Measurements from ENCODE around the gene SOBP. TPM values are rescaled to one million over a fixed set of nuclear protein-coding genes. Genes with fewer than 3 reads are reported as not detected.

The SOBP gene
- total RNA-seq, 1 experiment from 2014 or later: 0.51 TPM

- in situ Hi-C loops (cut with HindIII; ENCODE audit: low pct_unique_long_range_greater_than_20kb, low sequenced_read_pairs): no loop called here
- DNase-seq (ENCODE audit: low read depth): no peak
These were observed 192.8 kb downstream of the SOBP start for GRCh38 chr6:107682721-107683120.

DNA sequence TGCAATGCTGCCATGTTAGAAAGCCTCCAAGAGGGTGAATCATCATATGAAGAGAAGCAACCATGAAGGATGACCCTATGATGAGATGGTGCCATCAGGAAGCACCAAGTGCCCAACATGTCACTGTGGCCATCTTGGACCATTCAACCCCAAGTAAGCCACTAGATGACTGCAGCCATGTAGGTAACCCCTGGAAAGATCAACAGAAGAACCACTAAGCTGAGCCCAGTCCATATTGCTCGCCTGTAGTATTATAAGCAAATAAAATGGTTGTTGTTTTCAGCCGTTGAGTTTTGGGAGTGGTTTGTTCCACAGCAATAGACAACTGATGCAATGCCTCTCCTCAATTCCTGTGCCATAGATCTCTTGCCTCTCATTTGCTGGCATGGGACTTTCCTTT is 193.3 kb downstream of the SOBP start:
- in situ Hi-C loops (cut with HindIII; ENCODE audit: low pct_unique_long_range_greater_than_20kb, low sequenced_read_pairs): no loop called here

DNA sequence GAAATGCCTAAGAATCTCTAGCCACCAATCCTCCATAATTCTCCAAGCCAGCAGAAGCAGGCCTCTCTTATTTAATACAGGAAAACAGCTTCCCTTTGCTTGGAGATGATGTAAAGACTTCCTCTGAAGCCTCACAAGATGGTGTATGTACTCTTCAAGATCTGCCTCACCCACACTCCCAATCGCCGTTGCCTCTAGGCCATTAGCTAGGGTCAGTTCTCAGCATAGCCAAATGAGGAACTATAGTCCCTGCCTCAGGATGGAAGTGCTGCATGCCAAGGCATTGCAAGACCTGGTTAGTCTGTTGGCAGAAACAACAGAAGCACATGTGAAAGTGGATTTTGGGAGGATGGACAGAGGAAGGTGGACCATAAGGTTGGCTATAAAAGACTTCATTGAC is 195.1 kb downstream of the SOBP start:
- in situ Hi-C loops (cut with HindIII; ENCODE audit: low pct_unique_long_range_greater_than_20kb, low sequenced_read_pairs): no loop called here
- DNase-seq (ENCODE audit: low read depth): no peak

More for the DNA sequence above, 193.3 kb downstream of the SOBP start:
- no peak for DNase-seq (ENCODE audit: low read depth)

GRCh38 chr6:107689190-107689589 is 199.3 kb downstream of the SOBP start:
- DNase-seq (ENCODE audit: low read depth): no peak
- in situ Hi-C loops (cut with HindIII; ENCODE audit: low pct_unique_long_range_greater_than_20kb, low sequenced_read_pairs): no loop called here

GRCh38 chr6:107689951-107690642 is 200.2 kb downstream of the SOBP start:
- in situ Hi-C loops (cut with HindIII; ENCODE audit: low pct_unique_long_range_greater_than_20kb, low sequenced_read_pairs): no loop called here
- DNase-seq (ENCODE audit: low read depth): no peak

- DNase-seq (ENCODE audit: low read depth): no peak
- in situ Hi-C loops (cut with HindIII; ENCODE audit: low pct_unique_long_range_greater_than_20kb, low sequenced_read_pairs): no loop called here
These were observed 200.7 kb downstream of the SOBP start for GRCh38 chr6:107690643-107691061.

GRCh38 chr6:107691062-107691751 is 201.3 kb downstream of the SOBP start:
- in situ Hi-C loops (cut with HindIII; ENCODE audit: low pct_unique_long_range_greater_than_20kb, low sequenced_read_pairs): no loop called here
- DNase-seq (ENCODE audit: low read depth): no peak

- in situ Hi-C loops (cut with HindIII; ENCODE audit: low pct_unique_long_range_greater_than_20kb, low sequenced_read_pairs): no loop called here
- no peak for DNase-seq (ENCODE audit: low read depth)
These were observed 202.4 kb downstream of the SOBP start for GRCh38 chr6:107692351-107692750.

- no peak for DNase-seq (ENCODE audit: low read depth)
- in situ Hi-C loops (cut with HindIII; ENCODE audit: low pct_unique_long_range_greater_than_20kb, low sequenced_read_pairs): no loop called here
These were observed 205.3 kb downstream of the SOBP start for GRCh38 chr6:107695061-107695720.

- in situ Hi-C loops (cut with HindIII; ENCODE audit: low pct_unique_long_range_greater_than_20kb, low sequenced_read_pairs): no loop called here
- DNase-seq (ENCODE audit: low read depth): no peak
These were observed 207.8 kb downstream of the SOBP start for GRCh38 chr6:107697682-107698081.

DNA sequence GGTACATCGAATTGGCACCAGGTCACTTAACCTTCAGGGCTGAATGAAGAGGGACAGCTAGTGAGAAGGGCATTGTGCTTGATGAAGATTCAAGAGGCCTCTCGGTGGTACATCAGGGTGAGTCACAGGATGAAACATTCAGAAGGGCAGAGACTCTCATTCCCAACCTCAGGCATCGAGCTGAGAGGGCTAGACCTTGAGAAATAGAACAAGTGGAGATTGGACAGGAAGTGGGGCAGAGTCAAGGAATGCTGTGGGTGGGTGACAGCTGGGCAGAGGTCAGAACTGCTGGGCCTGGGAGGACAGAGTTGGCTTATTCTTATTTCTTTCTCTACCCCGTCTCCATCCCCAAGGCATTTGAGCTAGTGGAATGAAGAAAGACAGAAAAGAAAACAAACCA is 208.2 kb downstream of the SOBP start:
- in situ Hi-C loops (cut with HindIII; ENCODE audit: low pct_unique_long_range_greater_than_20kb, low sequenced_read_pairs): no loop called here
- DNase-seq (ENCODE audit: low read depth): no peak

GRCh38 chr6:107699254-107699653 is 209.3 kb downstream of the SOBP start:
- DNase-seq (ENCODE audit: low read depth): no peak

DNA sequence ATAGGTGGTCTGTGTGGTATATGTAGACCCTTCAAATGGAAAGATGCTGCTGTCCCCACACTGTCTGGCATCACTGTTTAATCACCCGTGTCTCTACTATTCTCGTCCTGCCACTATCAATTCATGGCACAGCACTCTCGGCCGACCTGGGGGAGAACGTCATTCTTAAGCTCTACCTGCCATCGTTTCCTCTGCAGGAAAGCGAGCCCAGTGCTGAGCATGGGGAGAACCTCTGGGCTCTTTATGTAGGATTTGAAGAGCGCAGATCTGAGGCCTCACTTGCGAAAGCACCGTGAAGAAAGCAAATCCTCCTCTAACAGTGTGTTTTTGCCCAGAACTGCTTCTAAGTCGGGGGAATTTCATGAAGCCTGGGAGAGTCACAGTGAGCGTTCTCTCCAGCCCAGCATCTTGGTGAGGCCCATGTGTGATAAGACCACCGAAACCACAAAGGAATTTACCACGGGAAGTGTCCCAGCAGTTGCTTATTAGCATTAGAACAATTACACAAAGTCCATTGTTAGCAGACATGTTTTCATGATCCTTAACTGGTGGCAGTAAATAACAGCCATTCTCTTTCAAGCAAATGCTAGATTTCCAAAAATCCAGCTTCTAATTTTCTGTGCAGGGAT is 209.9 kb downstream of the SOBP start:
- in situ Hi-C loops (cut with HindIII; ENCODE audit: low pct_unique_long_range_greater_than_20kb, low sequenced_read_pairs): no loop called here
- no peak for DNase-seq (ENCODE audit: low read depth)

More at GRCh38 chr6:107699254-107699653, 209.3 kb downstream of the SOBP start:
- in situ Hi-C loops (cut with HindIII; ENCODE audit: low pct_unique_long_range_greater_than_20kb, low sequenced_read_pairs): no loop called here

DNA sequence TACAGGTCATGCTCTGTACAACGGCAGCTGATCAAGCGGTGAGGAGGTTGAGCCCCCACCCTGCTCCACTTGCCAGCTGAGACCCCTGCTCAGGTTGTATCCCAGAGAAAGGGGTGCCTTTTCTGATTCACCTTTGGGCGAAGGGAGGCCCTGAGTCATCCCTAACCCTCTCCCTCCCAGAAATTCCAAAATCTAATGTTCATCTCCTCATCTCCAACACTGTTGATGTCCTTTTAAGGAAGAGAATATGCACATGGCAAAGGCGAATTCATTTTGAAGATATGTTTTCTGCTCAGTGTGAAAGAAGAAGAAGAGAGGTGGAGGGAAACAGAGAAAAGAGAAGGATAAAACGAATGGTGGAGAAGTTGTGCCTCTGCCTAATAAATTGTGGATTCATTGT is 213.7 kb downstream of the SOBP start:
- no peak for DNase-seq (ENCODE audit: low read depth)
- in situ Hi-C loops (cut with HindIII; ENCODE audit: low pct_unique_long_range_greater_than_20kb, low sequenced_read_pairs): no loop called here

DNA sequence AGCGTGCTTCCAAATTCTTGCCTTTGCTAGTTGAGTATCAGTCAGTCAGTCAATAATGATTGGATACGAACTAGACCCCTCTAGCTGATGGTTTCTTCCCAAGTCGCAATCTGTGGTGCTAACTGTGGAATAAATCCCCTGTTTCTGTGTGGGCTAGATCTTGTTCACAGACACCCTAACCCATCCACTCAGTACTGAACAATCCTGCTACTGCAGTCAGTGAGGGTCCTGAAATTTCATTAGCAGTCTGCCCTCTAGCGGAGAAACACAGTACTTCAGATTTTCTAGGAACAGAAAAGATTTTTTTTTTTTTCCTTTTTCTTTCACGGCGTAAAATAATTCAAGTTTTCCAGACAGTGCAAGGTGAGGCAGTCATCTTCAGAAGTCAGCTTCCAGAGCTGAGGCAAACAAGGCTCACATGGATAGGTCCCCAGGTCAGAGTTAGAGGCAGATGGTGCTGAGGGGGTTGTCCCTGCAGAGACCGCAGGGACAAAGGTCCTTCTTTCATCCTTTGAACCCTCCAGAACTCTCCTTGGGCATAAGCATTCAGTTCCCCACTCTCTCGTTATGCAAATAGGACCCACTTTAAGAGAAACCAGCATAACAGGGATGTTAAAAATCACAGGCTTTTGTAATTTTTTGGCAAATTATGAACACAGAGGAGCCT is 214.6 kb downstream of the SOBP start:
- DNase-seq (ENCODE audit: low read depth): peak; percentile 11
- in situ Hi-C loops (cut with HindIII; ENCODE audit: low pct_unique_long_range_greater_than_20kb, low sequenced_read_pairs): no loop called here

GRCh38 chr6:107706516-107707115 is 216.7 kb downstream of the SOBP start:
- in situ Hi-C loops (cut with HindIII; ENCODE audit: low pct_unique_long_range_greater_than_20kb, low sequenced_read_pairs): no loop called here
- no peak for DNase-seq (ENCODE audit: low read depth)

- in situ Hi-C loops (cut with HindIII; ENCODE audit: low pct_unique_long_range_greater_than_20kb, low sequenced_read_pairs): no loop called here
These were observed 217.7 kb downstream of the SOBP start for GRCh38 chr6:107707346-107708275.

More at GRCh38 chr6:107707346-107708275, 217.7 kb downstream of the SOBP start:
- DNase-seq (ENCODE audit: low read depth): no peak
